Spleen (tissue), 13 donors: ENCODE data around the gene RPS19BP1. TPM values are rescaled to one million over a fixed set of nuclear protein-coding genes. Genes with fewer than 3 reads are reported as not detected.

Experiments used
- DNase-seq: peaks from one replicate; pipeline ENCODE4 v3.0.0-alpha.2; 2020
- H3K27ac ChIP-seq, 8 donors: fragments of 200-600 bp; sonication (generic) in 7 of 8; 1 replicate in 4 of 8; 2 replicates in 4 of 8; pipeline versions ENCODE4 v1.5.0 to v1.8.0; 2016 to 2021; ENCODE audit warnings: inconsistent platforms in 4 of 8, mild to moderate bottlenecking in 4 of 8, moderate library complexity in 1 of 8
- H3K27me3 ChIP-seq, 7 donors: fragments of 200-600 bp; sonication (generic) in 6 of 7; replicated peaks in 1 of 7; 1 replicate in 4 of 7; 2 replicates in 3 of 7; pipeline versions ENCODE4 v1.5.0 to v1.8.0; 2016 to 2021; ENCODE audit warnings: inconsistent platforms in 3 of 7, mild to moderate bottlenecking in 1 of 7
- H3K36me3 ChIP-seq, 6 donors: fragments of 200-600 bp; sonication (generic) in 5 of 6; 1 replicate in 4 of 6; 2 replicates in 2 of 6; pipeline versions ENCODE4 v1.5.0 to v1.8.0; 2016 to 2021; ENCODE audit warnings: inconsistent platforms in 2 of 6
- H3K4me1 ChIP-seq, 6 donors: fragments of 200-600 bp; sonication (generic) in 5 of 6; 1 replicate in 3 of 6; 2 replicates in 3 of 6; pipeline versions ENCODE4 v1.5.0 to v1.8.0; 2016 to 2021; ENCODE audit warnings: inconsistent platforms in 3 of 6
- H3K4me3 ChIP-seq, 8 donors: fragments of 200-600 bp; sonication (generic) in 7 of 8; 1 replicate in 4 of 8; 2 replicates in 4 of 8; pipeline versions ENCODE4 v1.5.0 to v1.8.0; 2016 to 2021; ENCODE audit warnings: inconsistent platforms in 4 of 8, mild to moderate bottlenecking in 4 of 8, moderate library complexity in 2 of 8
- H3K9me3 ChIP-seq, 8 donors: fragments of 200-600 bp; sonication (generic) in 7 of 8; 1 replicate in 4 of 8; 2 replicates in 4 of 8; pipeline versions ENCODE4 v1.5.0 to v1.8.0; 2016 to 2021; ENCODE audit warnings: inconsistent platforms in 4 of 8
- CTCF ChIP-seq, 11 experiments: fragments of 200-600 bp in 7 of 11; fragments of 450-650 bp in 4 of 11; sonication (generic) in 4 of 11; IDR thresholded peaks in 8 of 11; conservative IDR thresholded peaks in 3 of 11; 1 replicate in 7 of 11; 2 replicates in 4 of 11; pipeline versions ENCODE4 v1.4.0 to v1.8.0; 2016 to 2021; ENCODE audit warnings: antibody characterized with exemption in 11 of 11, inconsistent platforms in 4 of 11, mild to moderate bottlenecking in 1 of 11
- POLR2A ChIP-seq, 3 donors: fragments of 450-650 bp; IDR thresholded peaks; one replicate each; pipeline ENCODE4 v1.5.1; 2017; ENCODE audit warnings: antibody characterized with exemption in 3 of 3, mild to moderate bottlenecking in 1 of 3
- POLR2AphosphoS5 ChIP-seq, 3 donors: sonication (generic); formaldehyde crosslinking; IDR thresholded peaks; one replicate each; pipeline ENCODE4 v1.5.1; 2017; ENCODE audit warnings: antibody characterized with exemption in 3 of 3
- WGBS, 5 donors: extraction: QIAGEN DNeasy Blood & Tissue Kit in 3 of 5; methylation state at CpG; one replicate each; pipeline versions ENCODE4 v1.1.5 to v1.1.7; 2013 to 2018; 5-methylcytosine and 5-hydroxymethylcytosine counted together
- intact Hi-C: fragments of 100-400 bp; cut with DNase I; formaldehyde crosslinking; loops from one replicate; pipeline ENCODE4 v1.15.0; 2023; ENCODE audit warnings: low total_unique reads
- long read RNA-seq, 2 donors: transcript quantifications; one replicate each; lab custom pipeline, GENCODE V29; 2026
- polyA plus RNA-seq, 3 donors: library from polyadenylated mRNA; stranded (reverse); fragments of 200-250 nt; gene quantifications; one replicate each; pipeline ENCODE4 v1.2.1, GENCODE V29; 2013
- total RNA-seq, 7 donors: library from RNA; depleted of rRNA in 3 of 7; stranded (reverse); fragments of >200 nt in 3 of 7; fragmentation: NEBNext Ultra II Directional in 4 of 7; extraction: Animal tissue kit (Norgen Biotek cat#: 25700) in 4 of 7; gene quantifications; one replicate each; pipeline versions ENCODE4 v1.1.0 to v1.2.1, GENCODE V29; 2016 to 2021
- donor health status: healthy with polysubstance abuse.
- donor health status: DM: no; HTN: no; CAD: no; lungs with moderate emphysema.
- donor health status: DM: no; HTN: no; CAD: no.
- donor health status: Bipolar disorder and iron deficiency.
- donor health status: healthy.
- donor health status: DM: no; HTN: no; CAD: no.
- donor health status: DM: yes; HTN: yes; CAD: no.

RPS19BP1 gene
- 100 to 1,000 TPM in 2 of 7 donors, 10 to 100 TPM in 5; 55.8 to 147 (median 57.3) TPM for total RNA-seq
- 100 to 1,000 TPM; 154 to 210 (median 181) TPM for polyA plus RNA-seq
- long read RNA-seq, donor 1, transcript RPS19BP1-203 (3 exons, 852 nt): minor isoform, 11 of 51 reads
- long read RNA-seq, donor 1, transcript RPS19BP1-201 (4 exons, 927 nt): major isoform, 39 of 51 reads
- long read RNA-seq, donor 1, partial matches to known transcripts: 0 of 51 reads
- long read RNA-seq, donor 1, other reads (novel, unspliced or antisense): 0 of 51 reads
- long read RNA-seq, donor 2, transcript RPS19BP1-201 (4 exons, 927 nt): major isoform, 24 of 30 reads
- long read RNA-seq, donor 2, transcript RPS19BP1-203 (3 exons, 852 nt): minor isoform, 5 of 30 reads
- long read RNA-seq, donor 2, partial matches to known transcripts: 0 of 30 reads
- long read RNA-seq, donor 2, other reads (novel, unspliced or antisense): 0 of 30 reads

- Histone ChIP-seq H3K36me3 (peaks cover 0 to 41% (median 16%) of the 10 kb centered on the region in 6 donors), H3K27ac (peak within 1 kb of the TSS; percentile 81 to 99 (median 93)), H3K4me1 (peaks cover 51 to 75% (median 66%) of the 10 kb centered on the region in 6 donors), H3K9me3 (no peaks in the 10 kb centered on the region), H3K4me3 (peak within 1 kb of the TSS; percentile 59 to 87 (median 72)), H3K27me3 (no peaks in the 10 kb centered on the region)
- 0 to 1% (median 0%) methylated on average over 55 to 67 of the region's 67 CpGs for WGBS, 5 donors
- peak; percentile 94 to 97 (median 95) for TF ChIP-seq POLR2AphosphoS5 (IDR thresholded peaks at IDR 0.05)
- peak in 1 of 3 donors; percentile 72 for TF ChIP-seq POLR2A (IDR thresholded peaks at IDR 0.05)
- TF ChIP-seq CTCF (IDR thresholded peaks at IDR 0.05 in 8 of 11, conservative IDR thresholded peaks at IDR 0.05 in 3 of 11): peak in 4 of 11 experiments; percentile 3 to 25 (median 19)
- intact Hi-C loops: loop anchor here (5.0 kb wide), 1 partner anchor 815 kb away; the partner anchor contains the start of gene ADSL
- peak; percentile 100 for DNase-seq
Measured at GRCh38 chr22:39532215-39533073, at the start of gene RPS19BP1. RPS19BP1 (minus strand) TSS chr22:39532748; CDS start chr22:39532738, 10 bp downstream.

GRCh38 chr22:39581303-39581702 is 48.8 kb upstream of the RPS19BP1 start:
- no peak for DNase-seq
- Histone ChIP-seq H3K9me3 (no peaks in the 10 kb centered on the region), H3K27ac (no peak overlapping the region), H3K36me3 (no peaks in the 10 kb centered on the region), H3K27me3 (peaks cover 0 to 60% (median 0%) of the 10 kb centered on the region in 7 donors), H3K4me3 (no peak overlapping the region), H3K4me1 (peaks cover 0 to 8% (median 3%) of the 10 kb centered on the region in 6 donors)
- WGBS, 5 donors: 81 to 95% (median 87%) methylated on average over 8 of the region's 8 CpGs
- intact Hi-C loops: no loop called here
- TF ChIP-seq POLR2A (IDR thresholded peaks at IDR 0.05) (no peak), CTCF (IDR thresholded peaks at IDR 0.05 in 8 of 11, conservative IDR thresholded peaks at IDR 0.05 in 3 of 11) (no peak), POLR2AphosphoS5 (IDR thresholded peaks at IDR 0.05) (no peak)

- Histone ChIP-seq H3K27ac (no peak overlapping the region), H3K9me3 (no peaks in the 10 kb centered on the region), H3K4me3 (no peak overlapping the region), H3K36me3 (no peaks in the 10 kb centered on the region), H3K27me3 (peaks cover 0 to 61% (median 0%) of the 10 kb centered on the region in 7 donors), H3K4me1 (peaks cover 0 to 11% (median 3%) of the 10 kb centered on the region in 6 donors)
- 84 to 96% (median 89%) methylated on average over 5 to 6 of the region's 6 CpGs for WGBS, 5 donors
- intact Hi-C loops: no loop called here
- DNase-seq: no peak
- TF ChIP-seq CTCF (IDR thresholded peaks at IDR 0.05 in 8 of 11, conservative IDR thresholded peaks at IDR 0.05 in 3 of 11): no peak
- TF ChIP-seq POLR2A (IDR thresholded peaks at IDR 0.05): no peak
- no peak for TF ChIP-seq POLR2AphosphoS5 (IDR thresholded peaks at IDR 0.05)
Measured at GRCh38 chr22:39580795-39581194, 48.2 kb upstream of the RPS19BP1 start.
